ENCODE measurements around the gene SYCP2.

GRCh38 chr20:59944726-59945125 is 11.3 kb upstream of the SYCP2 start:
- TF ChIP-seq, protein P1, sequence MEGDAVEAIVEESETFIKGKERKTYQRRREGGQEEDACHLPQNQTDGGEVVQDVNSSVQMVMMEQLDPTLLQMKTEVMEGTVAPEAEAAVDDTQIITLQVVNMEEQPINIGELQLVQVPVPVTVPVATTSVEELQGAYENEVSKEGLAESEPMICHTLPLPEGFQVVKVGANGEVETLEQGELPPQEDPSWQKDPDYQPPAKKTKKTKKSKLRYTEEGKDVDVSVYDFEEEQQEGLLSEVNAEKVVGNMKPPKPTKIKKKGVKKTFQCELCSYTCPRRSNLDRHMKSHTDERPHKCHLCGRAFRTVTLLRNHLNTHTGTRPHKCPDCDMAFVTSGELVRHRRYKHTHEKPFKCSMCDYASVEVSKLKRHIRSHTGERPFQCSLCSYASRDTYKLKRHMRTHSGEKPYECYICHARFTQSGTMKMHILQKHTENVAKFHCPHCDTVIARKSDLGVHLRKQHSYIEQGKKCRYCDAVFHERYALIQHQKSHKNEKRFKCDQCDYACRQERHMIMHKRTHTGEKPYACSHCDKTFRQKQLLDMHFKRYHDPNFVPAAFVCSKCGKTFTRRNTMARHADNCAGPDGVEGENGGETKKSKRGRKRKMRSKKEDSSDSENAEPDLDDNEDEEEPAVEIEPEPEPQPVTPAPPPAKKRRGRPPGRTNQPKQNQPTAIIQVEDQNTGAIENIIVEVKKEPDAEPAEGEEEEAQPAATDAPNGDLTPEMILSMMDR (IDR thresholded peaks at IDR 0.05) = no peak
- no peak for TF ChIP-seq POLR2A (IDR thresholded peaks at IDR 0.05)
- no peak for TF ChIP-seq EP300 (IDR thresholded peaks at IDR 0.05)

Data from ovary (tissue), 3 donors.